H9 (cell line): Measurements from ENCODE around the gene AVL9. TPM values are rescaled to one million over a fixed set of nuclear protein-coding genes. Genes with fewer than 3 reads are reported as not detected.

Experiments used
- DNase-seq: peaks from one replicate; pipeline ENCODE4 v3.0.0-alpha.2; 2017
- H2AFZ ChIP-seq: one replicate; pipeline ENCODE4 v1.6.1; 2013; ENCODE audit warnings: mild to moderate bottlenecking, low read length, control low read depth, moderate library complexity
- H2AK5ac ChIP-seq: 2 replicates; pipeline ENCODE4 v1.6.1; 2013; ENCODE audit warnings: low read length, control low read depth, mixed read lengths; ENCODE audit not compliant: insufficient read length
- H2BK120ac ChIP-seq: one replicate; pipeline ENCODE4 v1.6.1; 2013; ENCODE audit warnings: low read depth, mild to moderate bottlenecking, low read length, control low read depth, inconsistent platforms; ENCODE audit not compliant: poor library complexity, severe bottlenecking
- H2BK12ac ChIP-seq: 2 replicates; pipeline ENCODE4 v1.6.1; 2013; ENCODE audit warnings: low read length, control low read depth, mixed read lengths, low read depth; ENCODE audit not compliant: insufficient read length
- H2BK15ac ChIP-seq: 2 replicates; pipeline ENCODE4 v1.6.1; 2013; ENCODE audit warnings: low read depth, low read length, control low read depth
- H2BK20ac ChIP-seq: one replicate; pipeline ENCODE4 v1.6.1; 2013; ENCODE audit warnings: low read depth, mild to moderate bottlenecking, low read length, control low read depth, inconsistent platforms; ENCODE audit not compliant: poor library complexity, severe bottlenecking
- H2BK5ac ChIP-seq: 2 replicates; pipeline ENCODE4 v1.6.1; 2013; ENCODE audit warnings: low read length, control low read depth, mixed read lengths; ENCODE audit not compliant: insufficient read length
- H3K14ac ChIP-seq: 2 replicates; pipeline ENCODE4 v1.6.1; 2013; ENCODE audit warnings: low read length, control low read depth; ENCODE audit not compliant: insufficient read depth
- H3K18ac ChIP-seq: 2 replicates; pipeline ENCODE4 v1.6.1; 2013; ENCODE audit warnings: low read depth, mild to moderate bottlenecking, mixed read lengths, low read length, control low read depth; ENCODE audit not compliant: insufficient read length
- H3K23ac ChIP-seq: 2 replicates; pipeline ENCODE4 v1.6.1; 2013; ENCODE audit warnings: low read length, control low read depth, mixed read lengths, low read depth; ENCODE audit not compliant: insufficient read length
- H3K23me2 ChIP-seq: 2 replicates; pipeline ENCODE4 v1.6.1; 2013; ENCODE audit warnings: low read depth, mild to moderate bottlenecking, mixed read lengths, low read length, control low read depth; ENCODE audit not compliant: insufficient read length, poor library complexity, severe bottlenecking
- H3K27ac ChIP-seq: 2 replicates; pipeline ENCODE4 v1.5.1; 2013; ENCODE audit warnings: low read length, control low read depth, mixed read lengths, low read depth; ENCODE audit not compliant: insufficient read length
- H3K27me3 ChIP-seq: 2 replicates; pipeline ENCODE4 v1.6.1; 2013; ENCODE audit warnings: low read length, control low read depth, inconsistent platforms; ENCODE audit not compliant: insufficient read depth
- H3K4ac ChIP-seq: 2 replicates; pipeline ENCODE4 v1.6.1; 2013; ENCODE audit warnings: low read depth, mild to moderate bottlenecking, control low read depth, inconsistent platforms, low read length, moderate library complexity
- H3K4me1 ChIP-seq: 2 replicates; pipeline ENCODE4 v1.6.1; 2013; ENCODE audit warnings: low read length, control low read depth, inconsistent platforms; ENCODE audit not compliant: insufficient read depth
- H3K4me2 ChIP-seq: 2 replicates; pipeline ENCODE4 v1.6.1; 2013; ENCODE audit warnings: low read length, control low read depth, mixed read lengths; ENCODE audit not compliant: insufficient read length, insufficient read depth
- H3K56ac ChIP-seq: 2 replicates; pipeline ENCODE4 v1.6.1; 2013; ENCODE audit warnings: low read depth, mild to moderate bottlenecking, mixed read lengths, low read length, control low read depth; ENCODE audit not compliant: insufficient read length
- H3K79me1 ChIP-seq: 2 replicates; pipeline ENCODE4 v1.6.1; 2013; ENCODE audit warnings: low read depth, mild to moderate bottlenecking, moderate library complexity, low read length, control low read depth, inconsistent platforms; ENCODE audit not compliant: insufficient read depth, poor library complexity, severe bottlenecking
- H3K79me2 ChIP-seq: 2 replicates; pipeline ENCODE4 v1.6.1; 2013; ENCODE audit warnings: low read length, control low read depth, inconsistent platforms; ENCODE audit not compliant: insufficient read depth
- H3K9ac ChIP-seq: 2 replicates; pipeline ENCODE4 v1.6.1; 2013; ENCODE audit warnings: low read length, control low read depth, mixed read lengths; ENCODE audit not compliant: insufficient read length; ENCODE audit errors: extremely low read depth
- H3K9me3 ChIP-seq: one replicate; pipeline ENCODE4 v1.6.1; 2013; ENCODE audit warnings: low read depth, low read length, inconsistent platforms; ENCODE audit not compliant: control insufficient read depth
- H3T11ph ChIP-seq: one replicate; pipeline ENCODE4 v1.6.1; 2013; ENCODE audit warnings: mild to moderate bottlenecking, low read length, control low read depth, inconsistent platforms
- H4K20me1 ChIP-seq: one replicate; pipeline ENCODE4 v1.6.1; 2013; ENCODE audit not compliant: control insufficient read depth, insufficient read length, insufficient read depth
- H4K5ac ChIP-seq: 2 replicates; pipeline ENCODE4 v1.6.1; 2013; ENCODE audit warnings: low read depth, mild to moderate bottlenecking, mixed read lengths, low read length, control low read depth; ENCODE audit not compliant: insufficient read length
- H4K8ac ChIP-seq: replicated peaks from 2 replicates; pipeline ENCODE4 v1.6.1; 2013; ENCODE audit warnings: low read length, control low read depth, mixed read lengths, low read depth; ENCODE audit not compliant: insufficient read length
- H4K91ac ChIP-seq: 2 replicates; pipeline ENCODE4 v1.6.1; 2013; ENCODE audit warnings: low read depth, mild to moderate bottlenecking, moderate library complexity, mixed read lengths, low read length, control low read depth; ENCODE audit not compliant: insufficient read length
- H3K27ac Mint-ChIP-seq, 3 experiments: 2 replicates in 2 of 3; 3 replicates in 1 of 3; pipeline ENCODE4 v1.8.0; 2020 to 2021; ENCODE audit warnings: mixed read lengths in 3 of 3, mild to moderate bottlenecking in 1 of 3, moderate library complexity in 1 of 3
- H3K27me3 Mint-ChIP-seq: 2 replicates; pipeline ENCODE4 v1.8.0; 2021; ENCODE audit warnings: low read depth, mild to moderate bottlenecking, moderate library complexity, mixed read lengths
- H3K36me3 Mint-ChIP-seq, 3 experiments: 2 replicates in 2 of 3; 3 replicates in 1 of 3; pipeline ENCODE4 v1.8.0; 2020 to 2021; ENCODE audit warnings: low read depth in 3 of 3, mixed read lengths in 3 of 3; ENCODE audit not compliant: insufficient read depth in 1 of 3
- H3K4me1 Mint-ChIP-seq, 2 experiments: 2 replicates each; pipeline ENCODE4 v1.8.0; 2020; ENCODE audit warnings: mixed read lengths in 2 of 2
- H3K4me3 Mint-ChIP-seq, 2 experiments: 2 replicates in 1 of 2; 3 replicates in 1 of 2; pipeline ENCODE4 v1.8.0; 2020 to 2021; ENCODE audit warnings: mild to moderate bottlenecking in 2 of 2, mixed read lengths in 2 of 2, moderate library complexity in 1 of 2
- H3K9me3 Mint-ChIP-seq, 2 experiments: 2 replicates in 1 of 2; 3 replicates in 1 of 2; pipeline ENCODE4 v1.8.0; 2020; ENCODE audit warnings: mild to moderate bottlenecking in 2 of 2, mixed read lengths in 2 of 2, moderate library complexity in 1 of 2
- CTCF ChIP-seq: fragments of 200-600 bp; sonication (generic); conservative IDR thresholded peaks from 3 replicates; pipeline ENCODE4 v1.8.0; 2021; ENCODE audit warnings: antibody characterized with exemption, mild to moderate bottlenecking
- WGBS: extraction: QIAGEN DNeasy Blood & Tissue Kit; methylation state at CpG from one replicate; pipeline ENCODE4 v1.1.7; 2013; ENCODE audit warnings: missing lambda C conversion rate, low lambda C conversion rate, mixed read lengths; ENCODE audit not compliant: insufficient read length; ENCODE audit errors: extremely low coverage; 5-methylcytosine and 5-hydroxymethylcytosine counted together
- total RNA-seq: library from RNA; stranded (reverse); gene quantifications from 2 replicates; pipeline ENCODE4 v1.2.1, GENCODE V29; 2021

Gene AVL9
- total RNA-seq, 1 experiment from 2014 or later = 38.7 TPM

GRCh38 chr7:32476816-32477648 is 18.3 kb upstream of the AVL9 start:
- Histone ChIP-seq H2BK20ac (no peak overlapping the region), H3K27ac (no peak overlapping the region), H3K79me1 (no peaks in the 10 kb centered on the region), H4K8ac (no peak overlapping the region), H3K23ac (no peak overlapping the region), H3K23me2 (no peaks in the 10 kb centered on the region), H3K4me2 (no peak overlapping the region), H2BK5ac (no peak overlapping the region), H4K5ac (no peak overlapping the region), H3K9ac (no peak overlapping the region), H2BK15ac (no peak overlapping the region), H3T11ph (no peak overlapping the region), H3K79me2 (no peaks in the 10 kb centered on the region), H4K91ac (no peak overlapping the region), H3K4me1 (no peaks in the 10 kb centered on the region), H2AK5ac (no peak overlapping the region), H4K20me1 (peaks cover 3% of the 10 kb centered on the region), H2AFZ (no peak overlapping the region), H3K27me3 (no peaks in the 10 kb centered on the region), H3K4ac (no peak overlapping the region), H3K9me3 (no peaks in the 10 kb centered on the region), H3K56ac (no peak overlapping the region), H2BK120ac (no peak overlapping the region), H3K18ac (no peak overlapping the region), H2BK12ac (no peak overlapping the region), H3K14ac (no peak overlapping the region)
- no peak for TF ChIP-seq CTCF
- H3K4me3 Mint-ChIP-seq = no peak overlapping the region
- WGBS = no CpG with 5 or more reads among the region's 3 CpGs
- H3K9me3 Mint-ChIP-seq = no peaks in the 10 kb centered on the region
- no peak overlapping the region for H3K27ac Mint-ChIP-seq
- no peaks in the 10 kb centered on the region for H3K27me3 Mint-ChIP-seq
- no peaks in the 10 kb centered on the region for H3K4me1 Mint-ChIP-seq
- H3K36me3 Mint-ChIP-seq = no peaks in the 10 kb centered on the region
- DNase-seq = no peak
